ENCODE results near the gene SPAG16.

DNA sequence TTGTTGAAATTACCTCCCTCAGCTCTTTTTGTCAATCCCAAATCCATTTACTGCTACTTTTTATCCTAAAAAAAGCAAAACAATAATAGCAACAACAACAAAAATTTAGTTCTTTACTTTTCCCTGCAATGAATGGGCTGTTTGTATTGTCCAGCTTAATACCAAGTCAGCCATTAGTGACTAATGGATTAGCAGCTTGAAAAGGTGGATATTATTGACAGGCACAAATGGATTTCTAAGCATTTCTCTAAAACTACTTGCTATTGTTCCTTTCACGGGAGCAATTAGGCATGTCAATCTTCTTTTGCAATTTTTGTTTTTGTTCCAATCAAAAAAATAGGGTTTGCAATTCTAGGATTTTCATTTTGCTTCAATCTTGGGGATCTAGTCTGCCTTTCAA, 32.1 kb upstream of the SPAG16 start:
- TF ChIP-seq POLR2A (IDR thresholded peaks at IDR 0.05; ENCODE audit: low read depth, low read length) = no peak
- TF ChIP-seq TAF1 (IDR thresholded peaks at IDR 0.05; ENCODE audit: borderline replicate concordance, low read depth, low read length) = no peak
